GM21529 (cell line): Measurements from ENCODE around the gene KCNAB1.
"Not testable (repeated sequence)": the region's sequence is repeated elsewhere in the genome, so short reads cannot be mapped to it uniquely, and the experiment has no call there.

Source experiments
- ATAC-seq: cut with Tn5 transposase; IDR thresholded peaks from one replicate; pipeline ENCODE4 v1.9.1; 2021; ENCODE audit not compliant: unreplicated experiment

KCNAB1 gene

GRCh38 chr3:156175570-156175969 is 55.2 kb downstream of the KCNAB1 start:
- ATAC-seq: no peak

GRCh38 chr3:156176048-156176447 is 55.7 kb downstream of the KCNAB1 start:
- ATAC-seq: no peak

- ATAC-seq: no peak
These were observed 56.3 kb downstream of the KCNAB1 start for GRCh38 chr3:156176629-156177210.

- no peak for ATAC-seq
These were observed 59.7 kb downstream of the KCNAB1 start for GRCh38 chr3:156180077-156180476.

GRCh38 chr3:156181509-156181908 is 61.1 kb downstream of the KCNAB1 start:
- no peak for ATAC-seq

GRCh38 chr3:156183396-156183795 is 63.0 kb downstream of the KCNAB1 start:
- ATAC-seq: no peak

- ATAC-seq: no peak
These were observed 63.8 kb downstream of the KCNAB1 start for GRCh38 chr3:156184156-156184555.

GRCh38 chr3:156187146-156187769 is 66.9 kb downstream of the KCNAB1 start:
- no peak for ATAC-seq

GRCh38 chr3:156188757-156189156 is 68.4 kb downstream of the KCNAB1 start:
- ATAC-seq: no peak

GRCh38 chr3:156189927-156190326 is 69.5 kb downstream of the KCNAB1 start:
- ATAC-seq: no peak

GRCh38 chr3:156194945-156195344 is 74.6 kb downstream of the KCNAB1 start:
- not testable (repeated sequence) for ATAC-seq

- ATAC-seq: not testable (repeated sequence)
These were observed 76.8 kb downstream of the KCNAB1 start for GRCh38 chr3:156197152-156197551.

- no peak for ATAC-seq
These were observed 81.3 kb downstream of the KCNAB1 start for GRCh38 chr3:156201411-156202405.

GRCh38 chr3:156206157-156206556 is 85.8 kb downstream of the KCNAB1 start:
- ATAC-seq: no peak

- ATAC-seq: no peak
These were observed 87.7 kb downstream of the KCNAB1 start for GRCh38 chr3:156207802-156208685.

- no peak for ATAC-seq
These were observed 89.4 kb downstream of the KCNAB1 start for GRCh38 chr3:156209631-156210335.

GRCh38 chr3:156211583-156211982 is 91.2 kb downstream of the KCNAB1 start:
- ATAC-seq: no peak

GRCh38 chr3:156214676-156215075 is 94.3 kb downstream of the KCNAB1 start:
- no peak for ATAC-seq

GRCh38 chr3:156215751-156216150 is 95.4 kb downstream of the KCNAB1 start:
- ATAC-seq: no peak

- no peak for ATAC-seq
These were observed 95.8 kb downstream of the KCNAB1 start for GRCh38 chr3:156216216-156216615.
